Measurements from ENCODE around the gene HTRA2. TPM values are rescaled to one million over a fixed set of nuclear protein-coding genes. Genes with fewer than 3 reads are reported as not detected.

The HTRA2 gene
- total RNA-seq, 1 experiment from 2014 or later = 70.3 TPM

DNA sequence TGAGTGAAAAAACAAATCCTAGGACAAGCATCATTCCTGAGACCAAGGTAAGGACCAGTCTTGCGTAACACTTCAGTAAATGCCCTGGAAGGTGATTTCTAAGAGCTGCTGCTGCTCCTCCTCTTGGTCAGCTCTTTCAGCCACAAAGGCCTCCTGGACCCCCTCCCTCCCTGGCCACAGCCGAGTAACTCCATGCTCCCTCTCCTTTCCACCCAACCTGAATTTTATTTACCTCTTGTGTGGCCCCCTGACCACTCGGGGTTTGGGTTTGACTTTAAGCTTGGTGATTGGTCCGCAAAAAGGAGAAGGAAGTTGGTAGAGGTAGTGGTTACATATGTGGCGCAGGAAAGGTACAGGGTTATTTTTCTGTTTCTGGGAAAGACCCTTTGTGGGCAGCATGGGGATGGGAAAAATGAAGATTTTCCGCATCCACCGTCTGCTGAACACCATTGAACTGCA, 9.2 kb downstream of the HTRA2 start:
- no peak for DNase-seq (ENCODE audit: low read depth)

DNA sequence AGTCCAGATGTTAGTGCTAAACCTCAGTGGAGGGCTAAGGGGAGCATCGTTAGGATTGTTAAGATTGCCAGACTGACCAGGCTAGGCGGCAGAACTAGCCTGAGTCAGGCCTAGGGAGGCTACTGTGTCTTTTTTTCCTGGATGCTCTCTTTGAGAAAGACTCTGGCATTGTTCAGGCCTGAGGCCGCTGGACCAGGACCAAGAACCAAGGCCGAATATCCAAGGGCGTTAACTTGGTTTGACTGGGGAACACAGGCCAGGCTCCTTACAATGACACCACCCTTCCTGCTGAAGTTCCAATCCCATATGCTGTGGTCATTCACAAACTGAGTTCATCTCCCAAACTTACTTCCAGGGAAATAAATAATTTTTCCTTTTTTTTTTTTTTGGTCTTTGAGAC, 10.6 kb downstream of the HTRA2 start:
- peak; percentile 22 for DNase-seq (ENCODE audit: low read depth)

DNA sequence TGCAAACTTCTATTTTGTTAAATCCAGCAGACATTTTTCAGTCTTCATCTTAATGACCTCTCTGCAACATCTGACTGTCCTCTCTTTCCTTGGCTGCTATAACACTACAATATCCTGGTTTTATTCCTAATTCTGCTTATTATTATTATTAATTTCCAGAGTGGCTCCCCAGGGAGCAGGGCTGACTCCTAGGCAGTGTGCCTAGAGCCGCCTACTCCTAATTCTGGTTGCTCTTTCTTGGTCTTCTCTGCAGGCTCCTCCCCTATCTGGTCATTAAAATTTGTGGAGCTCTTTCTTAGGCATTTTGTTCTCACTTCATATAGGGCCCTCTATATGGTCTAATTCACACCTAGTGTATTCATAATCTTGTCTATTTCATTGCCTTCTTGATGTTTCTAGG, 13.2 kb downstream of the HTRA2 start:
- no peak for DNase-seq (ENCODE audit: low read depth)

DNA sequence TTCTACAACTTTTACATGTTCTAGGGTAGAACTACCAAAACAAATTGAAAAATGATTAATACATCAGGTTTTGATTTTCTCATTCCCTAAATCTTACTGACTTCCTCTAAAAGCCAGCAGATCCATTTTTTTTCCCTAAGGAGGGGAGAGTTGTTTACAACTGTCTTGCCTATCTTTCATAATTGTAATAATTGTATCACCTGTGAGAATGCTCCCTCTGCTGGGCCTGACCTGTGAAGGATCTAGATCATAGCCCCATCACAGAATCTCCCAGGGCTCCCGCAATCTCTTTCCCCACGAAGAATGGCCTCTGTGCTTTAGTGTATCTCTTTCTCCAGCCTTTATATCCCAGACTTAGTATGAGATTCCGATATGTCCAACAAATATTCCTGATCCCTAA, 14.9 kb downstream of the HTRA2 start:
- DNase-seq (ENCODE audit: low read depth) = no peak

DNA sequence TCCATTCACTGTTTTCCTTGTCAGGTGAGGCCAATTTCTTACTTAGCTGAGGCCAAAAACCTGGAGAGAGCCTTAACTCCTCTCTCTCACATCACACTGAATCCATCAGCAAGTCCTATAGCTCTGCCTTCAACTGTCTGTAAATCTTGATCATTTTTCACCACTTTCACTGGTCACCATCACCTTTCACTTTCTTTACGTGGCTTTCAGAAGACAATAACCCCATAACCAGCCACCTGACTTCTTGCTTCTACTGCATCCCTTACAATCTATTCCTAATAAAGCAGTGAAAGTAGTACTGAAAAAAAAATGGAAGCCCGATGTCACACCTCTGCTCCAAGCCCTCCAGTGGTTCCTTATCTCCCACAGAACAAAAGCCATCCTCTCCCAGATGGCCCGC, 16.3 kb downstream of the HTRA2 start:
- no peak for DNase-seq (ENCODE audit: low read depth)

DNA sequence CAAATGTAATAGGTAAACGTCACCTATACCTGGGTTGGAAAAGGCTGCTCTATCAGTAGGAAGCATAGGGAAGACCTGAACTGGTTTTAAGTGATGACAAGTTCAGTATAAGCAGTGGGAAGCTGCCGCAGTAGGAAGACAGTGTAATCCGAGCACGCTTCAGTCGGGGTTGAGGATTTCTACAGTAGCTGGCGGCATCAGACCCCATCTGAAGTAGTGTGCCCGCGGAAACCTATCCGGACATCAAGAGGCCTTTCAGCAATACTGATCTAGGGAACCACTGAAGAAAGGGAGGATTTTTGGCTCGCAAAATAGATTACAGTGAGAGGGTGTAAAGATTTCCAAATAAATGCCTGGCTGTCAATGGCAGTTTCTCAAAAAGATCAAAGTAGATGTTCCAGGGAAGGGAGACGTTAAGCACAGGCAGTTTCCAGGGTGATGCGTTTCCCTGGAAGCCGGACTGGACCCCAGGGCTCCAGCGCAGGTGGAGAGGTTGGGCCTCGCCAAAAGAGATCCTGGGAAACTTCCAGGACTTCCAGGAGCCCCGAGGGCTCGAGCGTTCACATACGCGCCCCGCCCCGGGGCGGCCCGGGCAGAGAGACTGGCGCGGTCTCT, 18.7 kb downstream of the HTRA2 start:
- DNase-seq (ENCODE audit: low read depth) = no peak

DNA sequence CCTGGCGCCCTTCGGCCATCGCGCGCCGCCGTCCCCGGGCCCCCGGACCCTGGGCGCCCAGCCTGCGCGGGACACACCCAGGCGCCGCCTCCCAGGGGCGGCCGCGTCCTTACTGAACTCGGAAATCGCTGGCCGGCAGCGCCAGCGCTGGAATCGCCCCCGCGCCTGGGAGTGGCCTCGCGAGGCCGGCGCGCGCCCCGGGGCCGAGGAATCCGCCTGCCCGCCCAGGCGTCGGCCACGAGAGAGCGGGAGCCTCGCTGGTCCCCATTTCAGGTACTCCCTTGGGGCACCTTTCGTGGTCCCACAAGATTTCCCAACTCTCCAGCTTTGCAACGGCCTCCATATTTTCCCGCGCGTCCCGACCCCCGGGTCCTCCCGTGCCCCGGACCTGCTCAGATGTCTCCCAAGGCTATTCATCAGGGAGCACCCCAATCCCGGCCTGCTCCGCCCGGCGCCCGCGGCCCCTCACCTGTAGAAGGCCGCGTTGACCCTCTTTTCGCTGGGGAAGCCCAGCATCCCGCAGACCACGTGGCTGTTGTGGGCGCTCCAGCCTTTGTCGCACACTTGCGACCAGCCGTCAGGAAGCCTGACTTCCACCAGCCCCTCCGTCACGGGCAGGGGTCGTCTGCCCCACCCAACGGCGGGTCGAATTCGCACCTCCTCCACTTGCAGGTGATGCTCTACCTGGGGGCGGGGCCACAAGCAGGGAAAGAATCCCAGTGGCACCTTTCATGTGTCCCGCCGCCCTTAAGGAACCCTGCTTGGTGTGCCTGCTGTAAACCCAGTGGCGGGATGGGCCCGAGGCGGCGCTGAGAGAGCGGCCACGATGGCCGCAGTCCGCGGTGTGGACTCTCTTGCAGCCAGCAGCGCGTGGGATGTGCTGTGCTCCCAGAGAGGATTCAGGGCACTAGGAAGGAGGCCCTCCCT, 19.4 kb downstream of the HTRA2 start:
- DNase-seq (ENCODE audit: low read depth) = no peak

DNA sequence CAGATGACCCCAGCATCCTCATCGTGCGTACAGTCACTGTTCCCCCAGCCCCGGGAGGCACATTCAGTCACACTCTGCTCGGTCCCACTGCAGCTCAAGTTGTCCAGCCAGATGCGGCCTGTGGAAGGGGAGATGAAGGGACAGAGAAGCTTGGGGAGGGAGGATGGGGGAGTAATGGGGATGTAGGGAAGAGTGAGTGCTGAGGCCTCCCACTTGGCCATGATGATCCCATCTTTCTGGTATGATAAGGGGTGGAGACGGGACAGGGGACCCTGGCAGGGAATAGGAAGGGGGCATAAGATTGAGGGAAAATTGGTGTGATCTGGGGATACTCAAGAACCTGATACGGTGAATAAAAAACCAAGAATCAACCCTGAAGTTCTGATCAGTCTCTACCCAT, 20.5 kb downstream of the HTRA2 start:
- no peak for DNase-seq (ENCODE audit: low read depth)

DNA sequence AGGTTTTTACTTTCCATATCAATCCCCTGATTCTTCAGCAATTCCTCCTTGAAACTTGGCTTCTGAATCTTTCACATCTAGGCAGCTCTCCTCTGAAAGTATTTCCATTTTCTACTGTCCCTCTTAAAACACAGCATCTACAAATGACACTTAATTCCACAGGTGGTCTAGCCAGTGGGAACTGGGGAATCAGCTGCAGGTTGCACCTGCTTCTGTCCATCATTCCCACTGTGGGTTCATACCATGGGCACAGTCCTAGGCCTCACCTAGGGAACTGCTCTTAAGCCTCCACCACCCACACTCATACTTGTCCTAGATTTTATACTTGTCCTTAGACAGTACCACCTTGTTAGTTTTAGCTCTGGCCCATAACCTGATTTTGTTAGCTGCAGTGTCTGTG, 21.8 kb downstream of the HTRA2 start:
- DNase-seq (ENCODE audit: low read depth) = no peak

DNA sequence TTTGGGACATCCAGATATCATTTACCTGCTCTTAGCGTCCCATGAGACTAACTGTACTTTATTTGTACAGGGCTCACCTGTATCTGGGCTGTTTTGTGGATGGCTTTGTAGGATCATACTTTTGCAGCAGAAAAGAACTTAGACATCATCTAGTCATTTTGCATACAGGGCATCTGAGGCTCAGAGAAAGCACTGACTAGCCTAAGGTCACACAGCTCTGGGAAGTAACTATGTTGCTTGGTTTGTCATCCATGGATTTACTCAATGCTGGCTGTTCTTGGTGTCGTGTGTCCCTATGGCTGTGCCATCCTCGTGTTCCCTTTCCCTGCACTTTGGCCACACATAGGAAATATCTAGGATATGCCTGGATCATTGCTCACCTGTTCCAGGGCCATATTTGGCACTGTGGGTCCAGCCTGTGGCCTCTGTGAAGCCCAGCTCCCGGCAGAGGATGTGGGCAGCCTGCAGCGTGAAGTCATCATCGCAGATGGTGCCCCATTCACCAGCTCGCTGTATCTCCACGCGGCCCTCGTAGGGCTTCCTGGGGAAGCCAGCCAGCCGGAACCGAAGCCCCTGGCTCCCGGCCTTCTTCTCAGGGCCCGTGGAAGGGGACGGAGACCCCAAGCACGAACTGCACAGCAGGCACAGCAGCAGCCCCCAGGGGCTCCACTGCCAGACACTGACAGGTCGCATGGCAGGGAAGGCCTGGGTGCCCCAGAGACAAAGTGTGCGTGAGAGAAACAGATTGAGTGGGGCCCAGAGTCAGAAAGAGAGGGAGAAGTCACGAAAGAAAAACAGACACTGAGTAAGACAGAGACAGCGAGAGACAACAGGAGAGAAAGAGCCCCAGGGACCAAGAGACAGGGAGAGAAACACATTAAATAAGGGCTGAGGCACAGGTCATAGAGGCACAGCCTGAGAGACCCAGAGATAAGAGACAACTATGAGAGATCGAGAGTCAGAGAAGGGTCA, 22.5 kb downstream of the HTRA2 start:
- DNase-seq (ENCODE audit: low read depth) = peak; percentile 81

DNA sequence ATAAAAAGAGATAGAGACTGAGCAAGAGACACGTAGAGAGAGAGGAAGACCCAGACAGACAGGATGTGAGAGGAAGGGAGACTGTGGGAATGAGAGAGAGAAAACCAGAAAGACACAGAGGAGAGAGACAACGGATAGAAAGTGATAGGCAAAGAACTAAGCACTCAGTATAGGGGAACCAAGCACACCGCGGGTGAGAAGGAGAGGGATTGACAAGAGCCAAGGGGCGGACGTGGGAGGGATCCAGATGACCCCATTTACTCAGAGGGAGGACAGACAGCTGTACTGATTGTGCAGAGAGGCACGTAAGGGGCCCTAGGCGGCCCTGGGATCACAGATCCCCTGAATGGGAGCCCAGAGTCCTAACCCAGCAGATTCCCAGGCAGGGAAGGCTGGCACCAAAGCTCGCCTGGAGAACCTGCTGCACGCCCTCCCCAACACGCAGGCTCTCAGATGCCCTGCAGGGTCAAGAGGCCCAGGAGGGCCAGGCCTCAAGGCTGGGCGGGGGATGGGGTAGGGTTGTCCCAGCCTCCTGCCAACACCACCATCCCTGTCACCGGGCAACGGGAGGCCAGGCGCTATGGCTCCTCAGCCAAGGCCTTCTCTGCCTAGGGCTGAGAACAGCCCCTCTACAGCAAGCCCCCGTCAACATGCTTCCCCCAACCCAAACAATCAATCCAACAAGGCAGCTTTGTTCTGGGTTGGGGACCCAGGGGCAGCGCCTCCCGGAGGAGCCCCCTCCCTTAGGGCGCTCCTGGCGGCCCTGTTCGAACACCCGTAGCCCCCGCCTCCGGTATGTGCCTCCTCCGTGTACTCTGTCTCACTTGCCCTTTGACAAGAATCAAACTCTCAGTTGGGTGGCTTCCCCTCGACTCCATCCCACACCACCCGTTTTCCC, 23.4 kb downstream of the HTRA2 start:
- peak; percentile 76 for DNase-seq (ENCODE audit: low read depth)

DNA sequence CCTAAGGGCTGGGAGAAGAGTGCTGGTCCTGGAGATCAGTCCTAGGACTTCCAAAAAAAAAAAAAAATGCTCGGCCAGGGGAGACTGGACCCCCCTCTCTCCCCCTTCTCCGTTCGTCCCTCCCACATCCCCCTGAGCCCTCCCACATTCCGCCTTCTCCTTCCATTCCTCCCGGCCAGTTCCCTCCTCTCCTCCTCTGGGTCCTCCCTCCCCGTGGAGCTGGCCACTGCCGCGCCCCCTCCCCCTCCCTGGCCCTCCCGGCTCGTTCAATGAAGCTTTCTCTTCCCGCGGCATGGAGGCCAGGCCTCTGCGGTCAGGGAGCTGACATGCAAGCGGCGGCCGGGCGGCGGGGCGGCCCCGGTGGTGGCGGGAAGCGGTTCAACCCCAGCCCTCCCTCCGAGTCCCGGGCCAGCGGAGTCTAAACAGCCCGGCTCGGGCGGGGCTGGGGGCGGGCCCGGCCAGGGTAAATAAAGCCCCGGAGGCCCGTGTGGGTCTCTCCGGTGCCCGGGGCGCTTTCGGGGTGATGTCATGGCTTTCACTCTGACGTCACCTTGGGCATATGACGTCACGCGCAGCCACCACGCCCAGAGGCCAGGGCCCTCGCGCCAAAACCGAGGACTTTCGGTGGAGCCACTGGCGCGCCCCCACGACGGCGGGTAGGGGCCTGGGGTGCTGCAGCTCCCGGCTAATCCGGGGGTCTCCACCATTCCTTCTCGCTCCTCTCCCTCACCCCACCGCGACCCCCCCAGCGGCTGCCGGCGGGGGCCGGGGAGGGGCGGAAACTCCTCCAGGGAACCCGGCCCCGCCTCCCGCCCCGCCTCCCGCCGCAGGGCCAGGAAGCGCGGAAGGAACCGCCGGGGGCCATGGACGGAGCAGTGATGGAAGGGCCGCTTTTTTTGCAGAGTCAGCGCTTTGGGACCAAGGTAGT, 24.4 kb downstream of the HTRA2 start, which contains the start of the genes DOK1 and LOXL3:
Gene DOK1 (plus strand): TSS at position 829 of the 928 bp plus-strand sequence. CDS start 35 bp downstream, at position 864.
Gene LOXL3 (minus strand): TSS at position 51 of the 928 bp plus-strand sequence. CDS start 1,308 bp downstream, outside the sequence.
- peak; percentile 96 for DNase-seq (ENCODE audit: low read depth)

DNA sequence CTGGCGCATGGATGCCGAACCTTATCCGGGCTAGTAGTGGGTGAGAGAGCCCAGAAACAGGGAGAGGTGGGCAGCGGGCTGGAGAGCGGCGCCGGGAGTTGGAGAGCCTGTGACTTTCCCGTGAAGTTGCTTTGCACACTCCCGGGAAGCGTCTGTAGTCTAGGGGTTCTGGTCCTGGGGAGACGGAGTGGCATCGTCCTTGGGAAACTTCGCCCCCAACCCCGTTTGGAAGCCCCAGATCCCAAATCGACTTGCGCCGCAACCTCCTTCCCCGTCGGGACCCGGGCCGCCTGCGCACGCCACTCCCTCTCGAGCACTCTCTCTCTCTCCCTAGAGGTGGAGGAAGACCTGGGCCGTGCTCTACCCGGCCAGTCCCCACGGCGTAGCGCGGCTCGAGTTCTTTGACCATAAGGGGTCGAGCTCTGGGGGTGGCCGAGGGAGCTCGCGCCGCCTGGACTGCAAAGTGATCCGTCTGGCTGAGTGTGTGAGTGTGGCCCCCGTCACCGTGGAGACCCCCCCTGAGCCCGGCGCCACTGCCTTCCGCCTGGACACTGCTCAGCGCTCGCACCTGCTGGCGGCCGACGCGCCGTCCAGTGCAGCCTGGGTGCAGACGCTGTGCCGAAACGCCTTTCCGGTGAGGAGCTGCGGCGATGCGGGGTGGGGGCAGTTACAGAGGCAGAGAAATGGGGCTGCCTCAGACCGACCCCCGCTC, 25.2 kb downstream of the HTRA2 start:
- no peak for DNase-seq (ENCODE audit: low read depth)

DNA sequence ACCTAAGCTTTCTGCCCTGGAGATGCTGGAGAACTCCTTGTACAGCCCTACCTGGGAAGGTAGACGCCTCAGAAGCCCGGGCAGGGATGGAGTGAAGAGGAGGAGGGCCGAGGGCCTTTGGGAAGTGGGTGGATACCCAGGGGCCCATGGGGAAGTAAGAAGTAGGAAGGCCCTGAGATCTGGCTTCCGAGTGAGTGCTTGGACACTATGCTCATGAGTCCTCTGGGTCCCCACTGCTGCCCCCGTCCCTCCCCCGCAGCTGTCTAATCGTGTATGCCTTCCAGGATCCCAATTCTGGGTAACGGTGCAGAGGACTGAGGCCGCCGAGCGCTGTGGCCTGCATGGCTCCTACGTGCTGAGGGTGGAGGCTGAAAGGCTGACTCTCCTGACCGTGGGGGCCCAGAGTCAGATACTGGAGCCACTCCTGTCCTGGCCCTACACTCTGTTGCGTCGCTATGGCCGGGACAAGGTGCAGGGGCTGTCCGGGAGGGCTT, 25.9 kb downstream of the HTRA2 start:
- DNase-seq (ENCODE audit: low read depth) = no peak

DNA sequence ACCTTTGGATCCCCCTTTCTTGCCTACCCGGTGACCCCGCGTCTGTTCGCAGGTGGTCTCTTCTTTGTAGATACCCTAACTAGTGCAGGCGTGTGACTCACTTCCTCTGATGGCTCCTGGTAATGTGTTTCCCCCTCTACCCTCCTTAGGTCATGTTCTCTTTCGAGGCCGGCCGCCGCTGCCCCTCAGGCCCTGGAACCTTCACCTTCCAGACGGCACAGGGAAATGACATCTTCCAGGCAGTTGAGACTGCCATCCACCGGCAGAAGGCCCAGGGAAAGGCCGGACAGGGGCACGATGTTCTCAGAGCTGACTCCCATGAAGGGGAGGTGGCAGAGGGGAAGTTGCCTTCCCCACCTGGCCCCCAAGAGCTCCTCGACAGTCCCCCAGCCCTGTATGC, 26.4 kb downstream of the HTRA2 start:
- no peak for DNase-seq (ENCODE audit: low read depth)

DNA sequence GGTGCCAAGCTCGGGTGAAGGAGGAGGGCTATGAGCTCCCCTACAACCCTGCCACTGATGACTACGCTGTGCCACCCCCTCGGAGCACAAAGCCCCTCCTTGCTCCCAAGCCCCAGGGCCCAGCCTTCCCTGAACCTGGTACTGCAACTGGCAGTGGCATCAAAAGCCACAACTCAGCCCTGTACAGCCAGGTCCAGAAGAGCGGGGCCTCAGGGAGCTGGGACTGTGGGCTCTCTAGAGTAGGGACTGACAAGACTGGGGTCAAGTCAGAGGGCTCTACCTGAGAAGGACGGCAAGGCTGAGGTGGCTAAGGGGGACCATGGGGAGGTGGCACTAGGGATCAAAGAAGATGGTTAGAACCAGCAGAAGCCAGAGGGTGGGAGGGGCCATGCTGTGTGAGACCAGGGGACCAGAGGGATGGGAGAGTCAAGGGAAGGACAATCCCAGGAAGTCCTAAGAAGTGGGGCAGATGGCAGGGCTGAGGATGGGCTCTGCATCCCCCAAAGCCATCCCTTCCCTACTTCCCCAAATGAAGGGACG, 27.2 kb downstream of the HTRA2 start:
- DNase-seq (ENCODE audit: low read depth) = no peak

DNA sequence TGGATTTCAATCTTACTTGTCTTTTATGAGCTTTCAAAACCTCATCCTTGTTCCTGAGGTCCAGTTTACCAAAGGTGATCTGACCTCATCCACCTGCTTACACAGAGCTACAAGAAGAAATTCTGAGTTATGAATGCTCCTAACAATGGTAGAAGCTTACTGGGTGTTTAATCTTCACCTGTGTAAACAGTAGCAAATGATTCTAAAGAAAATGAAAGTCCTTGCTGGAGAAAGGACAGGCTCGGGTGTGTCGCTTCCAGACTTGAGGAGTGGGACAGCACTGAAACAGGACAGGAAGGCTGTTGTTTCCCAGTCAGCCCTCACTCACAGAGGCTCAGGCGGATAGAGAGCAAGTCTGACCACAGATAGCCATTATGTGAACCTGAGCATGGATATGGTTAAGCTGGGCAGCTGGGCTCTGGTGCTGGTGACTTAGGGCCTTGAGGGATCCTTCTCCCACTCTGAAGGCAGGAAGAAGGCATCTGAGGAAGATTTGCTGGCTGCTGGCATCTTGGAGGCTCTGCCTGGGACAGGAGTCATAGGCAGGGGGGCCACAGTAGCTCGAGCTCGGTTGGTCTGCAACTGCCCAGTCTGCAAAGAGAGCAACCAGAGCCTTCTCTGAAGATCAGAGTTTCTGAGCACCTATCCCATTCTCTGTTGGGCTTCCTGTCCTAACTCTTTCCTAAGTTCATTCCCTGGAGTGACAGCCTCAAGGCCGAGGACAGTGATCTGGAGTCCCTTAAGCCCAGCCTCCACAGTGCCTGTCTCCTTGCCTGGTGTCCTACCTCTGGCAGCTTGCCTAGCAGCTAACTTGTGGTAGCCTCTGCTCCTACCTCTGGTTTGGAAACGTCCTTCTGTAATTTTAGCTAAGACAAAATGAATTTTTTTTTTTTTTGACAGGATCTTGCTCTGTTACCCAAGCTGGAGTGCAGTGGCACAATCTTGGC, 28.8 kb downstream of the HTRA2 start:
- DNase-seq (ENCODE audit: low read depth) = no peak
